ENCODE data around the gene F12.

DNA sequence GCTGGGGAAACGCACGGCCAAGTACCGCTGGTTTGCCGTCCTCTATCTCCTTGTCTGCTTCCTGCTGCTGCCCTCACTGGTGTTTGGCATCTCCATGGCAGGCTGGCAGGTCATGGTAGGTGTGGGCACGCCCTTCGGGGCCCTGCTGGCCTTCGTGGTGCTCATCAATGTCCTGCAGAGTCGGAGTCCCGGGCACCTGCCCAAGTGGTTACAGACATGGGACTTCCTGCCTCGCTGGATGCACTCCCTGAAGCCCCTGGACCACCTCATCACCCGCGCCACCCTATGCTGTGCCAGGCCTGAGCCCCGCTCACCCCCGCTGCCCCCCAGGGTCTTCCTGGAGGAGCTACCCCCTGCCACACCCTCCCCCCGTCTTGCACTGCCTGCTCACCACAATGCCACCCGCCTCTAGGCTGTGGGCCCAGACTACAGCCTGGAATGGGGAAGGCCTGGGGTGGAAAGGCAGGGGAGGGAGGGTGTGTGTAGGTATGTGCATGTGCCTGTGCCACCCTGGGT is 11.4 kb downstream of the F12 start:
- TF ChIP-seq, protein P1, sequence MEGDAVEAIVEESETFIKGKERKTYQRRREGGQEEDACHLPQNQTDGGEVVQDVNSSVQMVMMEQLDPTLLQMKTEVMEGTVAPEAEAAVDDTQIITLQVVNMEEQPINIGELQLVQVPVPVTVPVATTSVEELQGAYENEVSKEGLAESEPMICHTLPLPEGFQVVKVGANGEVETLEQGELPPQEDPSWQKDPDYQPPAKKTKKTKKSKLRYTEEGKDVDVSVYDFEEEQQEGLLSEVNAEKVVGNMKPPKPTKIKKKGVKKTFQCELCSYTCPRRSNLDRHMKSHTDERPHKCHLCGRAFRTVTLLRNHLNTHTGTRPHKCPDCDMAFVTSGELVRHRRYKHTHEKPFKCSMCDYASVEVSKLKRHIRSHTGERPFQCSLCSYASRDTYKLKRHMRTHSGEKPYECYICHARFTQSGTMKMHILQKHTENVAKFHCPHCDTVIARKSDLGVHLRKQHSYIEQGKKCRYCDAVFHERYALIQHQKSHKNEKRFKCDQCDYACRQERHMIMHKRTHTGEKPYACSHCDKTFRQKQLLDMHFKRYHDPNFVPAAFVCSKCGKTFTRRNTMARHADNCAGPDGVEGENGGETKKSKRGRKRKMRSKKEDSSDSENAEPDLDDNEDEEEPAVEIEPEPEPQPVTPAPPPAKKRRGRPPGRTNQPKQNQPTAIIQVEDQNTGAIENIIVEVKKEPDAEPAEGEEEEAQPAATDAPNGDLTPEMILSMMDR (IDR thresholded peaks at IDR 0.05), result no peak
- TF ChIP-seq REST (IDR thresholded peaks at IDR 0.05; ENCODE audit: insufficient read depth in 1 of 2, low read depth in 2 of 2, low read length in 1 of 2) (no peak), POLR2AphosphoS5 (IDR thresholded peaks at IDR 0.05; ENCODE audit: low read depth, low read length) (no peak), TCF7L2 (IDR thresholded peaks at IDR 0.05; ENCODE audit: low read depth, low read length) (no peak)

Measured in Panc1 (cell line).